Activated naive CD4-positive, alpha-beta T cell treated with anti-CD3 and anti-CD28 coated beads, Interleukin-2, amount 10 ng/mL, durations not matched to agents 7 days and 5 days (primary cell): Measurements from ENCODE around the gene TLE2.

Experiments
- CTCF ChIA-PET: fragments of 350-600 bp; sonication (Branson Sonifier 250); formaldehyde crosslinking; loops from one replicate; lab custom pipeline; 2021; ENCODE audit warnings: antibody characterized with exemption; lab: Charles Lee
- DNase-seq: peaks from one replicate; pipeline ENCODE4 v3.0.0-alpha.2; 2020
- H3K27ac Mint-ChIP-seq: one replicate; pipeline ENCODE4 v1.8.0; 2021; ENCODE audit warnings: mild to moderate bottlenecking, moderate library complexity, mixed read lengths
- H3K27me3 Mint-ChIP-seq: one replicate; pipeline ENCODE4 v1.8.0; 2021; ENCODE audit warnings: mild to moderate bottlenecking, mixed read lengths
- H3K36me3 Mint-ChIP-seq: one replicate; pipeline ENCODE4 v1.8.0; 2021; ENCODE audit warnings: mixed read lengths
- H3K4me1 Mint-ChIP-seq: one replicate; pipeline ENCODE4 v1.8.0; 2021; ENCODE audit warnings: mixed read lengths
- H3K4me3 Mint-ChIP-seq: one replicate; pipeline ENCODE4 v1.8.0; 2021; ENCODE audit warnings: mild to moderate bottlenecking, moderate library complexity, mixed read lengths
- H3K9me3 Mint-ChIP-seq: one replicate; pipeline ENCODE4 v1.8.0; 2021; ENCODE audit warnings: mixed read lengths

The TLE2 gene

DNA sequence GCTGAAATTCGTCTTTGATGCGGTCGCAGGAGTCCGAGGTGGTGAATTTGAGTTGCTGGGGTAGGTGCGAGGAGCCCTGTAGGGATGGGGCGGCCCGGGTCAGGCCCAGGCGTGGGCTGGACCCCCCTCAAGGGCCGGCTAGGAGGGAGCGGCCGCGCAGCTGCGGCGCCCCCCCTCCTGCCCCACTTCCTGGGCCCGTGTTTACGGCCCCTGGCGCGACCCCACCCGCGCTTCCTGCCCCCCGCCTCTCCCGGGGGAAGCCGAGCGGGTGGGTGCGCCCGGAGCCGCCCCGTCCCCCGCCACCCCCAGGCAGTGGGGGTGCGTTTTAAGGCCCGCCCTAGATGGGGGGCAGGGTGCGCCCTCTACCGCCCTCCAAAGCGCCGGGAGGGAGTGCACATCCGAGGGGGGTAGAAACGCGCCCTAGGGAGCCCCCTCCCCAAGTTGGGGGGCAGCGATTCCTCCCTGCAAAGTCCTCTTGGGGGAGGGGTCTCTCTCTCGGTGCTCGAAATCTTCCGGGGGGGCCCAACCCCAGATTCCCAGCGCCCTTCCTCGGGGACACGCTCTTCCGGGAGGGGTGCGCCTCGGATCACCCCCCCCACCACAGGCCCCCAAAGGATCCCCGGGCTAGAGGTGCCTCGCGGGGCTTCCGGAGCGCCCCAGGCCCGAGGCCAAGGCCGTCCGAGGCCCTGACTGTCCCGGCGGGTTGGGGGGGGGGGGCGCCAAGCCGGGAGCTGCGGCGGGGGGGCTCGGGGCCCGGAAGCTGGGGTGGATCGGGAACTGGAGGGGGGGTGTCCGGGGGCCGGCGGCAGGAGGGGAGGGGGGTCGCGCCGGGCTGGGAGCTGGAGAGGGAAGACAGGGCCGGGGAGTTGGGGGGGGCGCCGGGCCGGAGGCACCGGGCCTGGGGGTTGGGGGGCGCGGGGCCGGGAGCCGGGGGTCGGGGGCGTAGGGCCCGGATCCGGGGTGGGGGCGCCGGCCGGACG is 32.4 kb upstream of the TLE2 start:
- H3K4me1 Mint-ChIP-seq: peaks cover 53% of the 10 kb centered on the region
- peak overlapping the region; percentile 95 for H3K4me3 Mint-ChIP-seq
- H3K27me3 Mint-ChIP-seq: no peaks in the 10 kb centered on the region
- peak overlapping the region; percentile 97 for H3K27ac Mint-ChIP-seq
- H3K36me3 Mint-ChIP-seq: peaks cover 36% of the 10 kb centered on the region
- DNase-seq: peak; percentile 87
- CTCF ChIA-PET: interaction anchor here (2.0 to 4.1 kb wide), 2 partner anchors 42 to 99 kb away, joined by 7 to 13 read pairs; no protein-coding TSS in a partner anchor
- H3K9me3 Mint-ChIP-seq: no peaks in the 10 kb centered on the region

- peaks cover 38% of the 10 kb centered on the region for H3K36me3 Mint-ChIP-seq
- no peaks in the 10 kb centered on the region for H3K27me3 Mint-ChIP-seq
- H3K27ac Mint-ChIP-seq: peak overlapping the region; percentile 97
- CTCF ChIA-PET: interaction anchor here (0.7 to 4.1 kb wide), 3 partner anchors 27 to 98 kb away, joined by 3 to 13 read pairs (median 7); no protein-coding TSS in a partner anchor
- no peak for DNase-seq
- H3K4me3 Mint-ChIP-seq: peak overlapping the region; percentile 95
- peaks cover 53% of the 10 kb centered on the region for H3K4me1 Mint-ChIP-seq
- H3K9me3 Mint-ChIP-seq: no peaks in the 10 kb centered on the region
These were observed 31.7 kb upstream of the TLE2 start for GRCh38 chr19:3060857-3061181.

GRCh38 chr19:3059653-3060052 is 30.6 kb upstream of the TLE2 start:
- Mint-ChIP-seq H3K4me3 (peak overlapping the region; percentile 95), H3K36me3 (peaks cover 46% of the 10 kb centered on the region), H3K27me3 (no peaks in the 10 kb centered on the region), H3K27ac (peak overlapping the region; percentile 97), H3K9me3 (no peaks in the 10 kb centered on the region), H3K4me1 (peaks cover 63% of the 10 kb centered on the region)
- DNase-seq: no peak
- CTCF ChIA-PET: interaction anchor here (1.0 to 4.1 kb wide), 3 partner anchors 16 to 97 kb away, joined by 4 to 13 read pairs (median 7); no protein-coding TSS in a partner anchor

DNA sequence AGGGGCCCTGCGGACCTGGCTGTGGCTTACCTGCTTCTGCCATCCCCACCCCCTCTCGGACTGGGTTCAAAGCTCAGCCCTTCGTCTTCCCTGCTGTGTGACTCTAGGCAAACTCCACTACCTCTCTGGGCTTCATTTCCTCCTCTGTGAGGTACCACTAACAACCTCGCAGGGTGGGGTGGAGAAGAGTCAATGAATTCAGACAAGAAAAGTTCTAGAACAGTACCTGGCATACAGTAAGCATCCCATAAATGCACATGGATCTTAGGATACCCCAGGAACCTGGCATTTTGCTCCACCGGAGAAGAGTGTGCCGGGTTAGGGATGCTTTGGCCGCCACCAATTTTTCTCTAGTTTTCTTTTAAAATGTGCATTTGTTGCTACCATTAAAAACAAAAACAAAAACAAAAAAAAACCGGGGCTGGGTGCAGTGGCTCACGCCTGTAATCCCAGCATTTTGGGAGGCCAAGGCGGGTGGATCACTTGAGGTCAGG is 29.8 kb upstream of the TLE2 start:
- peak overlapping the region; percentile 45 for H3K27ac Mint-ChIP-seq
- H3K36me3 Mint-ChIP-seq: peaks cover 53% of the 10 kb centered on the region
- peaks cover 65% of the 10 kb centered on the region for H3K4me1 Mint-ChIP-seq
- H3K4me3 Mint-ChIP-seq: peak overlapping the region; percentile 95
- CTCF ChIA-PET: interaction anchor here (4.1 kb wide), 1 partner anchor 45 kb away, joined by 13 read pairs; no protein-coding TSS in a partner anchor
- no peaks in the 10 kb centered on the region for H3K27me3 Mint-ChIP-seq
- no peak for DNase-seq
- no peaks in the 10 kb centered on the region for H3K9me3 Mint-ChIP-seq

DNA sequence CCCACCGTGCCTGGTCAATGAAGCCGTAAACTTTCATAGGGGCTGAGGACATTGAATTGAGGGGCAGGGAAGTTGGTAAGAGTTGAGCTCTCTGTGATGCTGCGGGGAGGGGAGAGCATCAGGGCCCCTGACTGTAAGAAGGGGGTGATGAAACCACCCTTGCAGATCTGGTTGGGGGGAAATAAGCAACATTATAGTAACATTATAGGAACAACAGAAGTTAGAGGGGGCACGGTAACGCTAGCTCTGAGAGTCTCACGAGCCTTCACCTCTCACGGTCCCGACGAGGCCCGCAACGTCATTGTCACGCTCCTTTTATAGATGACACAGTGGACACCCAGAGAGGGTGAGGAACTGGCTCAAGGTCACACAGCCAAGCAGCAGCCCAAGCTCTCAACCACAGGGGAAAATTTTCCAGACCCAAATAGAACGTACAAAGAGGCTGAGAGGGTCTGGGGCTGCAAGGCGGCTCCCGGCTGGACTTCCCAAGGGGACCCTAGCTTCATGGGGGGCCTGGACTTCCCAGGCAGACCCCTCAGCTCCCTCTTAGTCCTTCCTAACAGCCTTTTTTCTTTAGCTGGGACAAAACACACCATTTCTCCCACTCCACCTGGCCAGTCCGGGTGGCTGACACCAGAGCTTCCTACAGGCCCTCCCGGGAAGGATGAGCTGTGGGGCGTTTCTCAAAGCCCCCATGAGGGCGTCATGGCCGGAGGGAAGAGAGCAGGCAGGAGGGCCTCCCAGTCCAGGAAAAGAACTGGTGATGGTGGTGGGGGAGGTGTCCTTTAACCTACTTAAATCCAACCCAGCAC is 29.1 kb upstream of the TLE2 start:
- Mint-ChIP-seq H3K27ac (peak overlapping the region; percentile 76), H3K9me3 (no peaks in the 10 kb centered on the region), H3K36me3 (peaks cover 55% of the 10 kb centered on the region), H3K4me1 (peaks cover 59% of the 10 kb centered on the region), H3K27me3 (no peaks in the 10 kb centered on the region), H3K4me3 (peak overlapping the region; percentile 95)
- CTCF ChIA-PET: interaction anchor here (1.0 to 4.1 kb wide), 2 partner anchors 46 to 95 kb away, joined by 3 to 13 read pairs; no protein-coding TSS in a partner anchor
- DNase-seq: no peak

DNA sequence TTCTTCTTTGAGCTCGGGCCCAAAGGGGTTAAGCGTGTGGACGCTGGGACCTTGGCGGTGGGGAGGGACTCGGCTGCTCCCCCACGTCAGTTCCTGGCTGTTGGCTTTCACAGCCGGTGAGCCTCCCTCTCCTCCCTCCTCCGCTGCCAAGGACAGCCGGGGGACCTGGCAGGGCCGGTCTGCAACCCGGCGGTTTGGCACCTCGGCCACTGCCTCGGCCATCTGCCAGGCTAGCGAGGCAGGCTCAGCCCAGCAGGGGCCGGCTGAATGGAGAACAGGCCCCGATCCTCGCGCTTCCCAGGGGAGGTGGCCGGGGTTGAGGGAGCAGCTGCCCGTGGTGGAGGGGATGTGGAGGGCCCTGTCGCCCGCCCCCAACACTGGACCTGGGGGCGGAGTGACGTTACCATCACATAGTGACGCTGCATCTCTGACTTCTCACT is 28.2 kb upstream of the TLE2 start:
- DNase-seq: no peak
- H3K4me1 Mint-ChIP-seq: peaks cover 54% of the 10 kb centered on the region
- H3K27ac Mint-ChIP-seq: peak overlapping the region; percentile 42
- CTCF ChIA-PET: interaction anchor here (1.0 to 4.1 kb wide), 2 partner anchors 47 to 94 kb away, joined by 3 to 13 read pairs; no protein-coding TSS in a partner anchor
- no peak overlapping the region for H3K4me3 Mint-ChIP-seq
- peaks cover 56% of the 10 kb centered on the region for H3K36me3 Mint-ChIP-seq
- H3K27me3 Mint-ChIP-seq: no peaks in the 10 kb centered on the region
- no peaks in the 10 kb centered on the region for H3K9me3 Mint-ChIP-seq

GRCh38 chr19:3056417-3057088 is 27.5 kb upstream of the TLE2 start:
- Mint-ChIP-seq H3K27me3 (no peaks in the 10 kb centered on the region), H3K27ac (peak overlapping the region; percentile 52), H3K4me1 (peaks cover 54% of the 10 kb centered on the region), H3K4me3 (no peak overlapping the region), H3K9me3 (no peaks in the 10 kb centered on the region), H3K36me3 (peaks cover 58% of the 10 kb centered on the region)
- CTCF ChIA-PET: no interaction called here
- no peak for DNase-seq

- peaks cover 53% of the 10 kb centered on the region for H3K4me1 Mint-ChIP-seq
- DNase-seq: no peak
- no peaks in the 10 kb centered on the region for H3K9me3 Mint-ChIP-seq
- H3K27ac Mint-ChIP-seq: no peak overlapping the region
- no peak overlapping the region for H3K4me3 Mint-ChIP-seq
- no peaks in the 10 kb centered on the region for H3K27me3 Mint-ChIP-seq
- CTCF ChIA-PET: no interaction called here
- peaks cover 56% of the 10 kb centered on the region for H3K36me3 Mint-ChIP-seq
These were observed 26.8 kb upstream of the TLE2 start for GRCh38 chr19:3055741-3056416.

DNA sequence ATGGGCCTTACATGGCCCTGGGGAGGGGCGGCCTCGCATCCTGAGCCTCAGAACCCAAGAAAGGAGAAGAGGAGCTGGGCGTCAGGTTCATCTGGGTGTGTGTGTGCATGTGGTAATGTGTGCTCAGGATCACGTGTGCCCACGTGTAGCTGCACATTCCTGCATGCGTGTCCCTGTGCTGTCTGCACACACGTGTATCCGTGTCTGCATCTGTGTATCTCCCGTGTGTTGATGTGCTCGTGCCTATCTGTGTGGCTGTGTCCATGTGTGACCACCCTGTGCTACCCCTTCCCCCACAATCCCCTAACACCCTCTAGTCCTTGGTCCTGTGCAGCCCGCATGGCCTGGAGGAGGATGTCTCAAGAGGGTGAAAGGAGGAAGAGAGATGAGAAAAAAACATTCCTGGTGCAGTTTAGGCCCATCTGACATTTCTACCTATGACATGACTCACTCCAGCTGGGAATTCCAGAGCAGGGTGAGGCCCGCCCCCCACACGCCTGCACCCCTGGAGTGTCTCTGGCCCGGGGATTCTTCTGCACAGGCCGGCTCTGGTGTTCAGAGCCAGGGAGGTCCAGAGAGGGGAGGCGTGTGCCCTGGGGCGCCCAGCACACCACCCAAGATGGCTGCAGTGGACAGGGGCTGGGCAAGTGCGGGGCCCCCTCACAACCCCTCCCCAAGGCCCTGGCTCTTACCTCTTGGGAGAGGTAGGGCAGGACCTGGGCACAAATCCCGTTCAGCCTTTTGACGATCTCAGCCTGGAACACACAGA is 26.1 kb upstream of the TLE2 start:
- H3K36me3 Mint-ChIP-seq: peaks cover 50% of the 10 kb centered on the region
- CTCF ChIA-PET: interaction anchor here (0.6 kb wide), 1 partner anchor 98 kb away, joined by 3 read pairs; no protein-coding TSS in a partner anchor
- no peak overlapping the region for H3K4me3 Mint-ChIP-seq
- peaks cover 46% of the 10 kb centered on the region for H3K4me1 Mint-ChIP-seq
- H3K27me3 Mint-ChIP-seq: no peaks in the 10 kb centered on the region
- no peak for DNase-seq
- H3K27ac Mint-ChIP-seq: peak overlapping the region; percentile 45
- no peaks in the 10 kb centered on the region for H3K9me3 Mint-ChIP-seq

- peak overlapping the region; percentile 45 for H3K27ac Mint-ChIP-seq
- H3K27me3 Mint-ChIP-seq: peaks cover 2% of the 10 kb centered on the region
- CTCF ChIA-PET: interaction anchor here (0.6 kb wide), 1 partner anchor 98 kb away, joined by 3 read pairs; no protein-coding TSS in a partner anchor
- peaks cover 42% of the 10 kb centered on the region for H3K36me3 Mint-ChIP-seq
- no peaks in the 10 kb centered on the region for H3K9me3 Mint-ChIP-seq
- no peak for DNase-seq
- no peak overlapping the region for H3K4me3 Mint-ChIP-seq
- peaks cover 39% of the 10 kb centered on the region for H3K4me1 Mint-ChIP-seq
These were observed 25.3 kb upstream of the TLE2 start for GRCh38 chr19:3054265-3054971.

DNA sequence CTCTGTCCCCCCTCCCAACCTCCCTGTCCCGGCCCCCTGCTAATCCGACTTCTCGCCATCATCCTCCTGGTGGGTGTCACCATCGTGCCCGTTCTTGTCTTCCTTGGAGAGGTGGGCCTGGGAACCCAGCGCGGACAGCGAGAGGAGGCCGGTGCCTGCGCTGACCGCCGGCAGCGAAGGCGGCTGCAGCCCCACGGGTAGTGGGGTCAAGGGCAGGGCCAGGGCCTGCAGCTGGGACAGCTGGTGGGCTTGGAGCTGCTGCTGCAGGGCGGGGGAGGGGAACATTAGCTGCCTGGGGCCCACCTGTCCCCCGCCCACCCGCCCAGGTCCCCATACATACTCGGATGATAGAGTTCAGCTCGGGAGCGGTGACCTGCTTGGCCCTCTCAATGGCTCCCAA is 24.7 kb upstream of the TLE2 start:
- no peaks in the 10 kb centered on the region for H3K9me3 Mint-ChIP-seq
- peaks cover 43% of the 10 kb centered on the region for H3K36me3 Mint-ChIP-seq
- H3K27ac Mint-ChIP-seq: no peak overlapping the region
- no peak overlapping the region for H3K4me3 Mint-ChIP-seq
- H3K27me3 Mint-ChIP-seq: peaks cover 9% of the 10 kb centered on the region
- peaks cover 38% of the 10 kb centered on the region for H3K4me1 Mint-ChIP-seq
- CTCF ChIA-PET: no interaction called here
- DNase-seq: no peak

DNA sequence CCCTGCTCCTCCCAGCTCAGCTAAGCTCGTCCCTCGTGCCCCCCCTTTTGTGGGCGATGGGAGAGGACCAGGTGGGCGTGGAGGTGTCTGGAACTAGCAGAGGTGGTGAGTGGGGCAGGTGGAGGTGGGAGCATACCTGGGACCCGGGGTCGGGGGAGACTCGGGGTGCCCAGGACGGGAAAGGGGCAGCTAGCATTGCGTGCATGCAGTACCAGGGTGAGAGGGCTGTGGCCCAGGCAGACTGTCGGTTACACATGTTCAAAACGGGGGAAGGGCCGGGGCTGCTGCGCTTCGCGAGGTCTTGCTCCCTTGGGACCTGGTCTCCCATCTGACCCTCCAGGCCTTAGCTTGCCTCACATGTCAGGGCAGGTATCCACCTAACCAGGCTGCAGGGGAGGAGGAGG is 24.1 kb upstream of the TLE2 start:
- CTCF ChIA-PET: no interaction called here
- Mint-ChIP-seq H3K36me3 (peaks cover 37% of the 10 kb centered on the region), H3K4me3 (no peak overlapping the region)

More for the DNA sequence above, 24.1 kb upstream of the TLE2 start:
- Mint-ChIP-seq H3K27ac (no peak overlapping the region), H3K9me3 (no peaks in the 10 kb centered on the region), H3K4me1 (peaks cover 34% of the 10 kb centered on the region), H3K27me3 (peaks cover 11% of the 10 kb centered on the region)
- DNase-seq: no peak
